GM20000 (cell line): ENCODE data around the gene PPARA.

Experiments
- DNase-seq: peaks from one replicate; pipeline ENCODE4 v3.0.0; 2012; ENCODE audit warnings: low spot score
- CTCF ChIP-seq: IDR thresholded peaks from 2 replicates; pipeline ENCODE4 v1.5.1; 2012; ENCODE audit warnings: mild to moderate bottlenecking, control low read depth; ENCODE audit errors: extremely low read depth, missing control alignments

PPARA gene

DNA sequence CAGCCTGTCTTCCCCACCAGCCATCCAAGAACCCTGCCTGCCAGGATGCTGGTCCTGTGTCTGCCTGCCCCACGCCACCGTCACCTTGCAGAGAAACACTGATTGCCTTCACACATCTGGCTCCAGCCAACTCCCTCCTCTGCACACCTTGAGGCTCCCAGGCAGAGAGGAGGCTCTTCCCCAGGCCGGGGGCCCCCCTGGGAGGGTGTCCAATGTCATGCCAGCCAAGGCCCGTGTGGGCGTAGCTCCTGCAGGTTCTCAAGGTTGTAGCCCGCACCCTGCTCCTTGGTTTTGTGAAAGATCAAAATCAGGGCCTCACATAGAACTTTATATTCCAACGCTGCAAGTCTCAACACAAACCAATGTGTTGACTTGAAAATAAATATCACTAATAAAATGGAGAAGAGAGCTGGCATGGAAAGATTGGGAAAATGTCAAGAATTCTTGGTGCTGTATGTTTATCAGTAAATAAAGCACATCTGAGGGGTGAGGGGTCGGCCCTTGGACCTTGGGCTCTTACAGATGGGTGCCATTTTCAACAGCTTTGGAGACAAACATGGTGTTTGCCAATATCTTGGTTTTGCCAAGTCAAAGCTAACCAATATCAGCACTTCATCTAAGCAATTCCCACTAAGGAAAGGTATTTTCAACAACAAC, 6.7 kb upstream of the PPARA start:
- TF ChIP-seq CTCF = no peak
- DNase-seq = no peak

DNA sequence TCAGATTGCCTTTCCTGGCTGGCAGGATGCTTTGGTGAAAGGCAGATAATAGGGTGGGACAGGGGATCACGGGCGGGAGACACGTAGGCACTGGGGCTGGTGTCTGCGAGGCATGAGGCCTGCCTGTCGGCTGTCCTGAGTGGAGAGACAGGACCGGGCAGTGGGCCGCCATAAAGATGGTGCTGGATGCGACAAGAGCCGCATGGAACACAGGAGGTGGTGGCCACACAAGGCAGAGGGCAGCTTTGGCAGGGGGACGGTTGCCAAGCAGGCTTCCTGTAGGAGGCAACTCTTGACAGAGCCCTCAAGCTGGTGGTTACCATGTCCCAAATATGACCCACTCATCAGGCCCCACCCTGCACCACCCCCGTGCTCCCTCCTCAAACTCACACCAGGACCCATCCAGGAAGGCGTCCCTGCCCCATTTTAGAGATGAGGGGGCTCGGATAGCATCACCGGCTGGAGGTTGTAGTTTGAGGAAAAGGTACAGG, 4.9 kb upstream of the PPARA start:
- TF ChIP-seq CTCF = no peak
- no peak for DNase-seq

DNA sequence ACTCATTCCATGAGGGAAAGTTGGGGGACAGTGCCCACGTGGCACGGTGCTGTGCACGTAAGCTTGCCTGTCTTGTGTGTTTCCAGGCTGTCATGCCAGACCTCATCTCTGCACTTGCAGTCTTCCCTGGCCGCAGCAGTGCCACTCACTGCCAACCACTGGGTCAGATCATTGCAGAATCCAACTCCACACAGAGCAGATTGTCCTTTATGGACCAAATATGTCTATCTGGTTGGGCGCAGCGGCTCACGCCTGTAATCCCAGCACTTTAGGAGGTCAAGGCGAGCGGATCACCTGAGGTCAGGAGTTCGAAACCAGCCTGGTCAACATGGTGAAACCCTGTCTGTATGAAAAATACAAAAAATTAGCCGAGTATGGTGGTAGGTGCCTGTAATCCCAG, 4.4 kb upstream of the PPARA start:
- no peak for TF ChIP-seq CTCF
- no peak for DNase-seq

DNA sequence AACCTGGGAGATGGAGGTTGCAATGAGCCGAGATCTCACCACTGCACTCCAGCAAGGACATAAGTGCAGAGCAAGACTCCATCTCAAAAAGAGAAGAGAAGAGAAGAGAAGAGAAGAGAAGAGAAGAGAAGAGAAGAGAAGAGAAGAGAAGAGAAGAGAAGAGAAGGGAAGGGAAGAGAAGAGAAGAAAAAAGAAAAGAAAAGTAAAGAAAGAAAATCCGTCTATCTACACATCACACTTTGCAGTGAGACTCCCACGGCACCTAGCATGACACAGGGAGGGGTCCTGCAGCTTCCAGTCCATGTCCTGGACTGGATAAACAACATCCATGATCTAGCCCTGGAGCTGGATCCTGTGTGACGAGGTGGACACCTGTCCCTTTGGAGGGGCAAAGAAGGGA, 4.0 kb upstream of the PPARA start:
- no peak for TF ChIP-seq CTCF
- no peak for DNase-seq

GRCh38 chr22:46147061-46147460, 3.3 kb upstream of the PPARA start:
- no peak for DNase-seq

GRCh38 chr22:46147471-46148267, 2.7 kb upstream of the PPARA start:
- DNase-seq = no peak

More at GRCh38 chr22:46147061-46147460, 3.3 kb upstream of the PPARA start:
- no peak for TF ChIP-seq CTCF

More at GRCh38 chr22:46147471-46148267, 2.7 kb upstream of the PPARA start:
- no peak for TF ChIP-seq CTCF
